Urinary bladder (tissue), 4 donors: ENCODE results near the gene CAMKMT. TPM values are rescaled to one million over a fixed set of nuclear protein-coding genes. Genes with fewer than 3 reads are reported as not detected.
A peak's percentile ranks its signal among the peaks of the same experiment; 100 is the strongest.

Experiments used
- DNase-seq: peaks from one replicate; pipeline ENCODE4 v3.0.0-alpha.2; 2015; ENCODE audit errors: extremely low spot score
- H3K27ac ChIP-seq: one replicate; pipeline ENCODE4 v1.5.1; 2013; ENCODE audit warnings: low read depth, mild to moderate bottlenecking, moderate library complexity
- H3K36me3 ChIP-seq: one replicate; pipeline ENCODE4 v1.6.1; 2013; ENCODE audit warnings: mild to moderate bottlenecking, moderate library complexity; ENCODE audit not compliant: insufficient read depth
- H3K4me1 ChIP-seq: one replicate; pipeline ENCODE4 v1.6.1; 2013; ENCODE audit warnings: mild to moderate bottlenecking, moderate library complexity; ENCODE audit not compliant: insufficient read depth
- H3K4me3 ChIP-seq: one replicate; pipeline ENCODE4 v1.5.1; 2013; ENCODE audit warnings: low read depth, low read length
- WGBS: extraction: QIAGEN DNeasy Blood & Tissue Kit; methylation state at CpG from one replicate; pipeline ENCODE4 v1.1.7; 2013; 5-methylcytosine and 5-hydroxymethylcytosine counted together
- polyA plus RNA-seq: library from polyadenylated mRNA; stranded (reverse); fragments of 200-250 nt; gene quantifications from one replicate; pipeline ENCODE4 v1.2.3, GENCODE V29; 2013
- total RNA-seq: library from RNA; depleted of rRNA; stranded (reverse); fragments of >200 nt; gene quantifications from one replicate; pipeline ENCODE4 v1.2.3, GENCODE V29; 2014
- donor health status: healthy with polysubstance abuse.
- donor health status: healthy.

Gene CAMKMT
- total and polyA plus RNA-seq, 2 donors = 5.4 to 20.2 TPM

- DNase-seq = no peak
- no peaks in the 10 kb centered on the region for H3K36me3 ChIP-seq
- peak overlapping the region; percentile 32 for H3K4me3 ChIP-seq
- H3K4me1 ChIP-seq = no peaks in the 10 kb centered on the region
- H3K27ac ChIP-seq = no peak overlapping the region
- WGBS = 4% methylated on average over 67 of the region's 67 CpGs
Observed at GRCh38 chr2:44801841-44802776, 440.4 kb downstream of the CAMKMT start.

- Histone ChIP-seq H3K4me3 (peak overlapping the region; percentile 32), H3K36me3 (no peaks in the 10 kb centered on the region), H3K27ac (no peak overlapping the region), H3K4me1 (no peaks in the 10 kb centered on the region)
- no peak for DNase-seq
- WGBS = 7% methylated on average over 27 of the region's 27 CpGs
Observed at GRCh38 chr2:44802777-44803424, 441.2 kb downstream of the CAMKMT start.

GRCh38 chr2:44804406-44805265 lies 442.9 kb downstream of the CAMKMT start:
- Histone ChIP-seq H3K27ac (no peak overlapping the region), H3K4me3 (no peak overlapping the region), H3K4me1 (no peaks in the 10 kb centered on the region), H3K36me3 (no peaks in the 10 kb centered on the region)
- 28% methylated on average over 12 of the region's 12 CpGs for WGBS
- DNase-seq = no peak

GRCh38 chr2:44805401-44806235 lies 443.9 kb downstream of the CAMKMT start:
- Histone ChIP-seq H3K36me3 (no peaks in the 10 kb centered on the region), H3K4me3 (no peak overlapping the region), H3K4me1 (no peaks in the 10 kb centered on the region), H3K27ac (no peak overlapping the region)
- DNase-seq = no peak
- 8% methylated on average over 16 of the region's 16 CpGs for WGBS

GRCh38 chr2:44807201-44808025 lies 445.7 kb downstream of the CAMKMT start:
- Histone ChIP-seq H3K4me3 (no peak overlapping the region), H3K27ac (no peak overlapping the region), H3K4me1 (no peaks in the 10 kb centered on the region), H3K36me3 (no peaks in the 10 kb centered on the region)
- no peak for DNase-seq
- 11% methylated on average over 14 of the region's 14 CpGs for WGBS

- no peak for DNase-seq
- H3K4me1 ChIP-seq = no peaks in the 10 kb centered on the region
- H3K27ac ChIP-seq = no peak overlapping the region
- WGBS = 80% methylated on average over 22 of the region's 22 CpGs
- H3K36me3 ChIP-seq = no peaks in the 10 kb centered on the region
- no peak overlapping the region for H3K4me3 ChIP-seq
Observed at GRCh38 chr2:44810892-44811530, 449.3 kb downstream of the CAMKMT start.

- no peaks in the 10 kb centered on the region for H3K4me1 ChIP-seq
- H3K27ac ChIP-seq = no peak overlapping the region
- H3K4me3 ChIP-seq = no peak overlapping the region
- 66% methylated on average over 2 of the region's 2 CpGs for WGBS
- no peak for DNase-seq
- no peaks in the 10 kb centered on the region for H3K36me3 ChIP-seq
Observed at GRCh38 chr2:44813165-44813564, 451.4 kb downstream of the CAMKMT start.

- 70% methylated on average over 2 of the region's 2 CpGs for WGBS
- Histone ChIP-seq H3K4me1 (no peaks in the 10 kb centered on the region), H3K36me3 (no peaks in the 10 kb centered on the region), H3K4me3 (no peak overlapping the region), H3K27ac (no peak overlapping the region)
- no peak for DNase-seq
Observed at GRCh38 chr2:44813658-44814057, 451.9 kb downstream of the CAMKMT start.

- H3K36me3 ChIP-seq = no peaks in the 10 kb centered on the region
- H3K27ac ChIP-seq = no peak overlapping the region
- no peak overlapping the region for H3K4me3 ChIP-seq
- WGBS = 70% methylated on average over 7 of the region's 7 CpGs
- no peaks in the 10 kb centered on the region for H3K4me1 ChIP-seq
- no peak for DNase-seq
Observed at GRCh38 chr2:44817256-44817655, 455.5 kb downstream of the CAMKMT start.

GRCh38 chr2:44817673-44818335 lies 456.1 kb downstream of the CAMKMT start:
- DNase-seq = no peak
- Histone ChIP-seq H3K36me3 (no peaks in the 10 kb centered on the region), H3K27ac (no peak overlapping the region), H3K4me3 (no peak overlapping the region), H3K4me1 (no peaks in the 10 kb centered on the region)
- WGBS = 64% methylated on average over 2 of the region's 2 CpGs

GRCh38 chr2:44819061-44819460 lies 457.3 kb downstream of the CAMKMT start:
- H3K4me3 ChIP-seq = no peak overlapping the region
- 80% methylated on average over 5 of the region's 5 CpGs for WGBS
- no peaks in the 10 kb centered on the region for H3K36me3 ChIP-seq
- DNase-seq = no peak
- no peak overlapping the region for H3K27ac ChIP-seq
- no peaks in the 10 kb centered on the region for H3K4me1 ChIP-seq
